GM18505 (cell line): ENCODE measurements around the gene ARNT2.

Experiments
- ATAC-seq: cut with Tn5 transposase; IDR thresholded peaks from one replicate; pipeline ENCODE4 v1.9.1; 2021; ENCODE audit not compliant: unreplicated experiment
- POLR2A ChIP-seq: IDR thresholded peaks from 4 replicates; pipeline ENCODE4 v1.6.1; 2011; ENCODE audit warnings: borderline replicate concordance; ENCODE audit not compliant: insufficient read depth, insufficient read length; ENCODE audit errors: extremely low read depth

The ARNT2 gene

DNA sequence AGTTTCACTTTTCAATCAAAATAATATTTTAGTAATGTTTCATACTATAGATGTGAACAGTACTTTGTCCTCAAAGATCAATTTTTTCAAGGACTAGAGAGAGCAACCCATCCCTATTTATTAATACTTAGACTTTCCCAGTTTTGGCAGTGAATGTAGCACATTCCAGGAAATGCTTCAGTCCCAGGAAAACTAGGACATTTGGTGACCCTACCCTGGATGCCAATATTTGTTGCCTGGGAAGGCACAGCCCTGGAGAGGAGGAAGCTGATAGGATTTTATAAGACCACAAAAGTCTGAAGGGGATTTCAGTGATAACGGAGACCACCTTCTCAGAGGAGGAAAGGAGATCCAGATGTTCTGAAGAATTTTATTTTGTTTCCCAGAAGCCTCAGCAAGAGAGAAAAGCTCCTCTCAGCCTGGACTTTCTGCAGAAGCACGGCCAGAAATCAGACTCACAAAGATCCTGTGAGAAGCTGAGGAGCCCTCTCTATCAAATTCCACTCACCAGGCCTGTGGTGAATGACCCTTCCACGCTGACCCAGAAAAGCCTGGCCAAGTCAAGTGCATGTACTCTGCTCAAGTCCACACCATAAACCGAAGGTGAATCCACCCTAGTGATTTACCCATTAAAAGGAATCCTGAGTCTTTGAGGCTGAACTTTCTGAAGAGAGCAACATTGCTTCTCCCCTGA lies 203.3 kb downstream of the ARNT2 start:
- no peak for ATAC-seq
- no peak for TF ChIP-seq POLR2A

DNA sequence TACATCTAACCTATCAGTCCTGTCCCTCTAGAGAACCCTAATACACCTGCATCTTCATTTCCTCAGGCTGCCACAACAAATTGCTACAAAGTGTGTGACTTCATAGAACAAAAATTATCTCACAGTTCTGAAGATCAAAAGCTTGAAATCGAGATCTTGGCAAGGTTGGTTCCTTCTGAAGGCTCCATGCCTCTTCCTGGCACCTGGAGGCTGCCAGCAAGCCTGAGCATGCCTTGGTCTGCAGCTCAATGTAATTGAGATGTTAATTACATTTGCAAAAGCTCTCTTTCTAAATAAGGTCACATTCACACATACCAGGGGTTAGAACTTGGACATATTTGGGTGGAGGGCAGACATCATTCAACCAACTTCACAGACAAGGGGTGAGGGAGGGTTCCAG lies 204.5 kb downstream of the ARNT2 start:
- no peak for TF ChIP-seq POLR2A
- ATAC-seq = no peak

DNA sequence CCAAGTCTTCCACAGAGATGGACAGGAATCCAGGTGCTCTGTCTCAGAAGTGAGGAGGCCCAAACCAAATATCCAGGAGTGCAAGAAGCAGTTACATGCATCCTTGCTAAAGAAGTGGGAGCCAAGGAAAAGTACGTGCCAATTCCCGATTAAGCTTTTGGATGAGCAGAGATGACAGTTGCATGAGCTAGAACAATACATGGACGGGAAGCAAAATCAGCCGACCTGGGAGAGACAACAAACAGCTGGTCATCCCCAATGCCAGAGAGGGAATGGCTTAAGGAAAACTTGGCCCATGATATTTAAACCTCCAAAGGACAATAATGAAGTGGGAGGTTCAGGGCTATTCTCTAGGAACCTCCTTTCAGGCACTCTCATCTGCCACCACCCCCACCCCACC lies 204.9 kb downstream of the ARNT2 start:
- no peak for ATAC-seq
- no peak for TF ChIP-seq POLR2A

DNA sequence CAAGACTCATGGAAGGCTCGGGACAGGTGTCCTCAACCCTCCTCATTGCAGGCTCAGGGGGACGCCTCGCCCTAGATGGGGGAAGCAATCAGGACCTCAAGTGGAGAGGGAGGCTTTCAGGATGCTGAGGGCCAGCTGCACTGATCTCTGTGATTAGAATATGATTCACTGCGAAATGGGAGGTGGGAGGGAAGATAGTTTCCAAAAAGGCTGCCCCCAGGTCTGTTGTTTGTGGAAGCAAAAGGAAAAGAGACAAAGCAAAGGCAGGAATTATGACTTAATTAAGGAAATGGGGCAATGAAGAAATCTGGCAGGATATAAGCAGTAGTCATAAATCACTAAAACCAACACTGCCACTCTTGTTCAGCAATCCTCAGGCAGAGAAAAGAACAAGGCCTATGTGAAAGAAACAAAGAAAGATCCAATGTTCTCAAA lies 205.3 kb downstream of the ARNT2 start:
- no peak for TF ChIP-seq POLR2A
- no peak for ATAC-seq

DNA sequence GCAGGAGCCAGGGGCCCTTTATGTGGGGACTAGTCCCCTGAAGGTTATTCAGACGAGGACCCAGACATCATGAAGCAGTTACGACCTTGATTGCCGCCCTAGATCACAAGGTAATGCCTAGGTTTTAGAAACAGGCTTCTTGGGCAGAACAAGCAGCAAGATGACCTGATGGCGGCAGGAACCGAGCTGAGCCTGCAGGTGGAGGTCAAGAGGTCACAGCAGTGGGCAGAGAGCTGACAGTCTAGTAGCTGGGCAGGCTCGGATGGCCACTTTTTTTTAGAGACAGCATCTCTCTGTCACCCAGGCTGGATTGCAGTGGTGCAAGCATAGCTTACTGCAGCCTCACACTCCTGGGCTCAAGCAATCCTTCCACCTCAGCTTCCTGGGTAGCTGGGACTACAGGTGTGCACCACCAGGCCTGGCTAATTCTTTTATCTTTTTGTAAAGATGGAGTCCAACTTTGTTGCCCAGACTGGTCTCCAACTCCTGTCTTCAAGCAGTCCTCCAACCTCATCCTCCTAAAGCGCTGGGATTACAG lies 207.4 kb downstream of the ARNT2 start:
- ATAC-seq = no peak

DNA sequence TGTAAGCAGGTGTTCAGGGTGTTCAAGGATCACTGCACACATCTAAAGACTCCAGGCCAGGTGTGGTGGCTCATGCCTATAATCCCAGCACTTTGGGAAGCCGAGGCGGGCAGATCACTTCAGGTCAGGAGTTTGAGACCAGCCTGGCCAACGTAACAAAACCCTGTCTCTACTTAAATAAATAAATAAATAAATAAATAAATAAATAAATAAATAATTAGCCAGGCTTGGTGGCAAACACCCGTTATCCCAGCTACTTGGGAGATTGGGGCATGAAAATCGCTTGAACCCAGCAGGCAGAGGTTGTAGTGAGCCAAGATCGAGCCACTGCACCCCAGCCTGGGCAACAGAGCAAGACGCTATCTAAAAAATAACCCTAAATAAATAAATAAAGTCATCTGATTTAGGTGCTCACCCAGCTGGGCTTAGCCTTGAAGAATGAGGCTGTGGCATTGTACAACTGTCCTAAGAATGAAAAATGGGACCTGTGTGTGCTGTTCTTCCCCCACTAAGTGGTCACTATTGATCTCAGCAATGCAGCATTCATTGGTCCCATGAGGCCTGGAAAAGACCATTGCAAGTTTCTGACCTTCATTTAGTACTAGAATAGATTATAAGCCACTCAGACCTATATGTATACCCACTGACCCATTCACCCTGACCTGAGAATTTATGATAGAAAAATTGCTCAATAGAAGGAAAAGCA lies 208.1 kb downstream of the ARNT2 start:
- no peak for TF ChIP-seq POLR2A
- no peak for ATAC-seq

More for the DNA sequence above, 207.4 kb downstream of the ARNT2 start:
- no peak for TF ChIP-seq POLR2A

DNA sequence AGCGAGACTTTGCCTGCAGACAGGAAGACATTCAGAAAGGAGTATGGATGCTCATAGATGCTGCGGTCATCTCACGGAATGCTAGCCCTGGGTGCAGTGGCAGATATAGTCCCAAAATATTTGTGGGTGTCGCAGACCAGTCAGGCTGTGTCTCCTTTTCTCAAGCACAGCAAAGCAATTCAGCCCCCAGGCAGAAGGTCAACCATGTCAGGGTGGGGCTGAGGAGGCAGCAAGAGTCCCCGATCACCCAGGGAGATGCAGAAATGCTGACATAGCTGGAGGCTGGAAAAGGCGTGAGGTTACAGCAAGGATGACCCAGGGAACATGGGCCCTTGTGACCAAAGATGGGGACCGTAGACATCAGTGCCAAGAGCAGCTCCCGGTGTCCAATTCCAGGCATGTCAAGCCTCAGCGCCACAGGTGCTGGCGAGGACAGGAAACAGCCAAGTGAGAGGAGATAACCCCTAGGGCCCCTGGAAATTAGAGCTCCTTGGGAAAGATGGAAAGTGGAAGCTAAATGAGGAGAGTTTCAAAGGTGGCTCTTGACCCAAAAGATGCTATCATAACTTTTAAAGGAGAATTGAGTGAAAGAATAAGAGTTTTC lies 209.7 kb downstream of the ARNT2 start:
- no peak for ATAC-seq
- TF ChIP-seq POLR2A = no peak

DNA sequence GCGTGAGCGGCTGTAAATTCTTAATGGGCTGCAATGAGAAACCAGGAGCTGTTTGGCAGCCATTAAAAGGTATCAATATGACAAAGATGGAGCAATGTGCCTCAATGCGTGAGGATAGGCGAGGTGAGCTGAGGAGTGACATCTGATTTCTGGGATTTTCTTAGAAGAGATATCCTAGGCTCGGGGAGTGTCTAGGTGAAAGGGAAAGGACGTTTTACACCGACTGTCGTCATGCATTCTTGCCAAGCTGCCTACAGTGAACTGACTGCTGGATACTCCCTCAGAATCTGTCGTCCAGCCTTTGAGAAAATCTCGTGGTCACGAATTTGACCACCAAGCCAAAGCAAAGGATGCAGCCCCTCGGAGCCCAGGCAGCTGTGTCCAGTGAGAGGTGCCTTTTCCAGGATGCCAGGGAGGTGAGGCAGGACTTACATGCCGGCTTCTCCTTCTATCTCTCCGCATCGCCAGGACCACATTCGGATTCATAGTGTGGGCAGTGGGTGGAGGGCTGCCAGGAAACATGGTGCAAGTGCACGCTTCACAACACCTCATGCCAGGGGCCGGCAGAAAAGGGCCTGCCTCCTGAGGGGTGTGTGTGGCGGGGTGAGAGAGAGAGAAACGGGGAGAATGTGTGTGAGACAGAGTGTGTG lies 210.7 kb downstream of the ARNT2 start:
- no peak for TF ChIP-seq POLR2A
- ATAC-seq = no peak

DNA sequence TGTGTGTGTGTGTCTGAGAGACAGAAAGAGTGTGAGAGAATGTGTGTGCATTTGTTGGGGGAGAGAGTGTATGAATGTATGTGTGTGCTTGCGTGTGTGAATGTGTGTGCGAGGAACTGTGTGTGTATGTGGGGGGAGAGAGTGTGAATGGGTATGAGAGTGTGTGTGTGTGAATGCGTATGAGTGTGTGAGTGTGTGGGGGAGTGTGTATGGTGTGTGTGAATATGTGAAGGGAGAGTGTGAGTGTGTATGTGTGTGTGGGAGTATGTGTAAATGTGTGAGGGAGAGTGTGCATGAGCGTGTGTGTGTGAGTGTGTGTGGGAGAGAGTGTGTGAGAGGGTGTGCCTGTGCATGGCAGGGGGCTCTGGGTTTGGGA lies 211.2 kb downstream of the ARNT2 start:
- ATAC-seq = no peak
- TF ChIP-seq POLR2A = no peak

DNA sequence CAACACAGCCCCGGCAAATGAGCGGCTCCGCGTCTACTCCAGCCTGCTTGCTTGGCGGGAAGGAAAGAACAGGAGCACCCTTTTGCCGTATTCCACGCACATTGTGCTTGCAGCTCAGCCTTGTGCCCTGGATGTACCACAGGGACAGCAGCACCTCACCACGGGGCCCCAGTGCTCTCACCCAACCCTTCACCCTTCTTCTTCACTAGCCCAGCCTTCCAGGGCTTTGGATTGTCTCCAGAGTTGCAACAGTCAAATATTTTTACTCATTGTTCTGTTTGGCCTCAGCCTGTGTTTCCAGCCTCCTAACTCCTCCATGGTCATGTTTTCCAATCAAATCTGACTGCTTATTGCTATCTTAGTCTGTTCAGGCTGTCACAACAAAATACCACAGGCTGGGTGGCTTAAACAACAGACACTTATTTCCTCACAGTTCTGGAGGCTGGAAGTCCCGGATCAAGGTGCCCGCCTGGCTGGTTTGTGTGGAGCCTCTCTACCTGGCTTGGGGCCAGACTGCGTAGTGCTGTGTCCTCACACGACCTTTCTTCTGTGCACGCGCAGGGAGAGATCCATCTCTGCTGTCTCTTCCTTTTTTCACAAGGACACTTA lies 211.7 kb downstream of the ARNT2 start:
- TF ChIP-seq POLR2A = no peak
- ATAC-seq = no peak

DNA sequence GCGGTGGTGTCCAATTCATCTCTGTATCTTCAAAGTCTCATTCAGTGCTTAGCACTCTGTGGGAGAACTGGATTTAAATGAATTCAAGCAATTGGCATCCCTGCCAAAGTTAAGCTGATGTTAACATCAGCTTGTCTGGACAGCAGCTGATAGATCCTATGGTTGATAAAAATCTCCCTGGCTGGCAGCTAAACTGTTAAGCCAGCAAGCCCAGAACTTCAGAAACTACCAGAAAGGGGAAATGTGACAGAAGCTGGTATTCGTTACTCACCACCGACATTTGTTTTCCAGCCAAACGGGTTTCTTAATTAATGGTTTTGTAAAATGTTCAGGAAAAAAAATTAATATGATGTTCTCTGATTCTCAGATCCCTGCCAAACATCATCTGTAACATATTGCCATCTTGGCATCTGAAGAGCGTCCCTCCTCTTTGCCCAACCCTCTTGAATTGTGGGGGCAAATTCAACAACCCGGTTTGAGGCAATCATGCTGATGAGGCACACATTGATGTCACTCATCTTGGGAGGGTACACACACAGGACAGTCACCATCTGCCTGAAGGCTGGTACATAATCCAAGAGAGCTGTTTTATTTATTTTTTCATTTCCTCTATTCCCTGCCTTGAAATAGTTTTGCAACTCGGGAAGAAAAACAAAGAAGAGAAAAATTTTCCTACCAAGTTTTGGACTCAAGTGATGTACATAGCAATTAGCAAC lies 214.7 kb downstream of the ARNT2 start:
- no peak for TF ChIP-seq POLR2A
- no peak for ATAC-seq

DNA sequence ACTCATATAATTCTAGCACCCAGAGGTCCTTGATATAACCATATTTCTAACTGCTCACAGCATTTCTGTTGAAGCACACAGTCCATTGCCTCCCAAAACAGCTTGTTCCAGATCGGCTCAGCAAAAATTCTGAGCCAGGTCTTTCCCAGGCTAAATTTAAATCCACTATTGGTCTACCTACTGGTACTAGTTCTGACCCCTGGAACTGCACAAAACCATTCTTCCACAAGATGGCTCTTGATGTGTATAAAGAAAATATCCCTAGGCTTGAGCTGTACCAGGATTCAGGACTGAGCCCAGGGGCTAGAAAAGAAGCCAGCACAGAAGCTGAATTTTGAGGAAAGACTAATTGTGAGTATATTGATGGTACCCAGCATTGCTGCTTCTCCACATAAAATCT lies 215.5 kb downstream of the ARNT2 start:
- no peak for TF ChIP-seq POLR2A
- no peak for ATAC-seq

DNA sequence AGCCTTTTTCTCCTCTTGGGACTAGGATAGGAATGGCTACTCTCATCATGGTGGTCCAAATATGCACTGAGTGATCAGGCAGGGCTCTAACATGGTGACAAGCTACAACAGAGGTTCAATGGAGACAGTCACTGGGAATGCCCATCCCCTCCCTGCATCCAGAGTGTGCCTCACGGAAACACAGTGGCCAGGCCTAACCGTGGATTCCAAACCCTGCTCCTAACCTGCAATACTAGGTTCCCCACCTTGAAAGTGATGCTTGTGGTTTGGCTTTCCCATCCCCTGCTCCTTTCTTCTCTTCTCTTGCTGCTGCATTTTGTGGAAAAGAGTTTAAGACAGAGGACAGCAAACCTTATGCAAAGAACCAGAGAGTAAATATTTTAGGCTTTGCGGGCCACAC lies 216.0 kb downstream of the ARNT2 start:
- no peak for TF ChIP-seq POLR2A
- no peak for ATAC-seq

DNA sequence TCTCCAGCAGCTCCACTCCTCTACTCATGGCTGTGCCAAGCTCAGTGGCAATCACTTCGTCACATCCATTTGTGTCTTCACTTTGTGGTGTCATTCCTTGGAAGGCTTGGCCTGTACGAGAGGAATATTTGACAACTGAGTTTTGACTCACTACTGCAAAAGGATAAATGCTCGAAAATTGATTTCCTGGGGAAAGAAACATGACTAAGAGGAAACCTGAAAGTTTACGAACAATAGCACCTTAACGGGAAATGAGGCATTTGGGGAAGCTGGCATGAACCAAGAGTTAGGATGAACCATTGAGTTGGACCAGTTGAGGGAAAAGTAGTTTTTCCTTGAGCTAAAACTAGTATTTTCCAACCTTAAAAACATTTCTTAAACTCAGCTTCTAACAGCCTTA lies 216.7 kb downstream of the ARNT2 start:
- no peak for ATAC-seq
- TF ChIP-seq POLR2A = no peak
